ENCODE measurements around the gene OVOL3.
"Not testable (repeated sequence)": the region's sequence is repeated elsewhere in the genome, so short reads cannot be mapped to it uniquely, and the experiment has no call there.

OVOL3 gene

DNA sequence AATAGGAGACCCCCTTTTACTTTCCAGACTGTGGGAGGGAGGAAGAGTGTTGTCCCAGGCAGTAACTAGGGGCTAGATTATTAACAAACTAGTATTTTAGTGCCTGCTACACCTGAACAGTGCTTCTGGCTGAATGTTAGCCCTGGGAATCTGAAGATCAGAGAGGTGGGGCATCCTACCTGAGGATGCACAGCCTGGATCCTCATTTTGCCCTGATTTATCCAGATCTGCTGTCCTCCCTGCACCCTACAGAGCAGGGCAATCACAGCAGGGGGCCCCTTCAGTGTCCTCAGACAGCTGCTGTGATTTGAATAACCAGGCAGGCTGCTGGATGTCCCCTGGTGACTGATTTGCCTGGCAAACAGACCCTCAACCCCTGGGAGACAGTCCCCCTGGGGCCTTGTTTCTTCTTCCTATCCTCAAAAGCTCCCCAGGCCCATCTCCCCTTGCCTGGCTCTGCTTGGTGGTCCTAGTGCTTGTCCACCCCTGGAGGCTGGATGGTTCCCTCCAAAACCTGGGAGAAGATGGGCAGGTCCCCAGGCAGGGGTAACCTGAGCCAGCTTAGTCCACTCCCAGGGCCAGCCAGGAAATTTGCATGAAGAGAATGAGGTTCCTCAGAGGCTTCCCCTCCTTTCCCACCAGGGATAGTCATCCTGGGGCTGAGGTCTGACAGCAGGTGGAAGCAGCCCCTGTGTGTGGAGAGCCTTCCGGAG is at the start of gene OVOL3:
Gene OVOL3 (plus strand): TSS at position 657 of the 713 bp plus-strand sequence. CDS start 60 bp downstream, outside the sequence.
- no peak for DNase-seq

DNA sequence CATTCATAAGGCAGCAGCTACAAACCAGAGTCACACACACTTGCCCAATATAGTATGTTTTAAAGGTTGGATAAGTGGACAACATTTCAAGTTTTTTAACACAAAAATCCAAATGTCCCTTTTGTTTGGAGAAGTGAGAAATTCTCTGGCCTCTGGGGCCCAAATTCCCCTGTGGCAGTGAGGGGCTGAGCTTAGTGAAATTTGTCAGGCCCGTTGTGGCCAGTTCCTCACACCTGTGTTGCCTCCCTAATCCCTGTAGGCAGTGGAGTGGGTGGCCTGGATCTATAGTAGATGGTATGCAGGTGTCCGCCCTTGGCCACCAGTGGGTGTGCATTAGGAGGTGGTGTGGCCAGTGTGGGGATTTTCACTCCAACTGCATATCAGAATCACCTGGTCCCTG is 49.6 kb upstream of the OVOL3 start:
- DNase-seq = no peak

DNA sequence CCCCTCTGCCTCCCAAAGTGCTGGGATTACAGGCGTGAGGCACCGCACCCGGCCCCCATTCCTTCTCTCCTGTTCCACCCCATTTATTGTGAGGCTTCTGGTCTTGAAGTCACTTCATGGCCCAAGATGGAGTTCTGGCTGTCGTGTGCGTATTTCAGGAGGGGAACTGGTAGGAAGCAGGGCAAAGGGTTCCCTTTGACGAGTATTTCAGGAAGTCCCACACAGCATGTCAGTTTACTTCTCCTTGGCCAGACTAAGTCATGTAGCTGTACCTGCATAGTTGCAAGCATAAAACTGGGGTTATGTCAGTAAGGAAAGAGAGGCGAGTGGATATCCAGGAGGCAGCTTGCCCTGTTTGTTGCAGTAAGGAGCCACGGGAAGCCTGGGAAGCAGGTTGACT is 46.1 kb upstream of the OVOL3 start:
- no peak for DNase-seq

GRCh38 chr19:36067681-36068080 is 43.3 kb upstream of the OVOL3 start:
- no peak for DNase-seq

DNA sequence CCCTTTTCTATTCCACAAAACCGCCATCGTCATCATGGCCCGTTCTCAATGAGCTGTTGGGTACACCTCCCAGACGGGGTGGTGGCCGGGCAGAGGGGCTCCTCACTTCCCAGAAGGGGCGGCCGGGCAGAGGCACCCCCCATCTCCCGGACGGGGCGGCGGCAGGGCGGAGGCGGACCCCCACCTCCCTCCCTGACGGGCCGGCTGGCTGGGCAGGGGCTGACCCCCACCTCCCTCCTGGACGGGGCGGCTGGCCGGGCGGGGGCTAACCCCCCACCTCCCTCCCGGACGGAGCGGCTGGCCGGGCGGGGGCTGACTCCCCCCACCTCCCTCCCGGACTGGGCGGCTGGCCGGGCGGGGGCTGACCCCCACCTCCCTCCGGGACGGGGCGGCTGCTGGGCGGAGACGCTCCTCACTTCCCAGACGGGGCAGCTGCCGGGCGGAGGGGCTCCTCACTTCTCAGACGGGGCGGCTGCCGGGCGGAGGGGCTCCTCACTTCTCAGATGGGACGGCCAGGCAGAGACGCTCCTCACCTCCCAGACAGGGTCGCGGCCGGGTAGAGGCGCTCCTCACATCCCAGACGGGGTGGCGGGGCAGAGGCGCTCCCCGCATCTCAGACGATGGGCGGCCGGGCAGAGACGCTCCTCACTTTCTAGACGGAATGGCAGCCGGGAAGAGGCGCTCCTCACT is 42.0 kb upstream of the OVOL3 start:
- not testable (repeated sequence) for DNase-seq

- no peak for DNase-seq
These were observed 38.9 kb upstream of the OVOL3 start for GRCh38 chr19:36072081-36072480.

DNA sequence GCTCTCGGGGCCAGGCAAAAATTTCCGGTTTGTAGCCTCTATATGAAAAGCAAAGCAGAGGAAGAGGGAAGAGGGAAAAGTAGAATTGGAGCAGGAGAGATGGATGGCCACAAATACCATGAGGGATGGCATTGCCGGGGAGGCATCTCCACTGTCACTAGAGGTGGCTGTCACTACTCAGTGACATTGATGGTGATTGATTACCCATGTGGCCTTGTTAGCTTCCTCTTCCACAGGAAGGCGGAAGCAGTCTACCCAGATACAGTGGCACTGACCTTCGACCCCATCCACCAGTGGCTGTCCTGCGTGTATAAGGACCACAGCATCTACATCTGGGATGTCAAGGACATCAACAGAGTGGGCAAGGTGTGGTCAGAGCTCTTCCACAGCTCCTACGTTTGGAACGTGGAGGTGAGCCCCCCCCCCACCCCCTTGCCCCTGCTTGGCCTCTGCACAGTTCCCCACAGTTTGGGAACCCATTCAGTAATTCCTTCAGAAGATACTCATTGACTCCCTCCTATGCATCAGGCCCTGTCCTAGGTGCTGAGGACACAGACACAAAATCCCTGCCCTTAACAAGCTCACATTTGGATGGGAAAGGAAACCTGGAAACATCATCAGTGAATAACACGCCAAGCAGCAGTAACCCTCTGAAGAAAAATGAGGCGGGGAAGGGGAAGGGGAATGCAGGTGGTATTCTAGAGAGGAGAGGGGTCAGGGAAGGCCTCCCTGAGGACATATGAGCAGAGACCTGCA is 37.6 kb upstream of the OVOL3 start:
- DNase-seq = no peak

- no peak for DNase-seq
These were observed 31.5 kb upstream of the OVOL3 start for GRCh38 chr19:36079389-36079945.

- DNase-seq = no peak
These were observed 29.6 kb upstream of the OVOL3 start for GRCh38 chr19:36081385-36081784.

- no peak for DNase-seq
These were observed 29.0 kb upstream of the OVOL3 start for GRCh38 chr19:36081894-36082293.

DNA sequence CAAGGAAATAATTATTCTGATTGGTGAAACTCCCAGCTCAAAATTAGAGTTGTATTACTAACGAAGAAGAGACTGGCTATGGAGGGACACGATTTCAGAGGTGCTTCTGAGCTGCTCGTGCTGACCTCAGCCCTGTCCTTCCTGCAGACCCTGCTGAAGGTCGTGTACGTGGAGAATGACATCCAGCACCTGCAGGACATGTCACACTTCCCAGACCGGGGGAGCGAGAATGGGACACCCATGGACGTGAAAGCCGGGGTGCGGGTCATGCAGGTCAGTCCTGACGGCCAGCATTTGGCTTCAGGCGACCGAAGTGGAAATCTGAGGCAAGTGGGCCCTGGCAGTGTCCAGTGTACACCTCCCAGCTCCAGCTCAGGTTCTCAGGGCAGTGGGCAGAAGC is 28.0 kb upstream of the OVOL3 start:
- no peak for DNase-seq

GRCh38 chr19:36084231-36085009 is 26.5 kb upstream of the OVOL3 start:
- no peak for DNase-seq

GRCh38 chr19:36086326-36086725 is 24.6 kb upstream of the OVOL3 start:
- DNase-seq = no peak

- no peak for DNase-seq
These were observed 21.1 kb upstream of the OVOL3 start for GRCh38 chr19:36089847-36090246.

GRCh38 chr19:36090910-36091695 is 19.8 kb upstream of the OVOL3 start:
- DNase-seq = no peak

DNA sequence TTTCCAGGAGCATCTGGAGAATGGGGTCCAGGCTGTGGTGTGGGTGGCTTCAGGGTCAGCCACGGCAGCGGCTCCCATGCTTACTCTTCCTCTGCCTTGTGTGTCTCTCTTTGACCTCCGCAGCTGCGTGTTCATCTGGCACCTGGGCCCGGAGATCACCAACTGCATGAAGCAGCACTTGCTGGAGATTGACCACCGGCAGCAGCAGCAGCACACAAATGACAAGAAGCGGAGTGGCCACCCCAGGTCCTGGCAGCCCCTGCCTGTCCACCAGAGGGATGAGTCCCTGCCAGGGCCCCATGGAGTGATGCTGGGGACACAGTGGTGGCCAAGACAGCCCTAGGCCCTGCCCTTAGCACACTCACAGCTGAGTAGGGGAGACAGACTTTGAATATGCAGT is 18.4 kb upstream of the OVOL3 start:
- no peak for DNase-seq

- DNase-seq = no peak
These were observed 17.7 kb upstream of the OVOL3 start for GRCh38 chr19:36093146-36093662.

GRCh38 chr19:36093687-36094086 is 17.3 kb upstream of the OVOL3 start:
- no peak for DNase-seq

- DNase-seq = no peak
These were observed 13.9 kb upstream of the OVOL3 start for GRCh38 chr19:36097036-36097435.

DNA sequence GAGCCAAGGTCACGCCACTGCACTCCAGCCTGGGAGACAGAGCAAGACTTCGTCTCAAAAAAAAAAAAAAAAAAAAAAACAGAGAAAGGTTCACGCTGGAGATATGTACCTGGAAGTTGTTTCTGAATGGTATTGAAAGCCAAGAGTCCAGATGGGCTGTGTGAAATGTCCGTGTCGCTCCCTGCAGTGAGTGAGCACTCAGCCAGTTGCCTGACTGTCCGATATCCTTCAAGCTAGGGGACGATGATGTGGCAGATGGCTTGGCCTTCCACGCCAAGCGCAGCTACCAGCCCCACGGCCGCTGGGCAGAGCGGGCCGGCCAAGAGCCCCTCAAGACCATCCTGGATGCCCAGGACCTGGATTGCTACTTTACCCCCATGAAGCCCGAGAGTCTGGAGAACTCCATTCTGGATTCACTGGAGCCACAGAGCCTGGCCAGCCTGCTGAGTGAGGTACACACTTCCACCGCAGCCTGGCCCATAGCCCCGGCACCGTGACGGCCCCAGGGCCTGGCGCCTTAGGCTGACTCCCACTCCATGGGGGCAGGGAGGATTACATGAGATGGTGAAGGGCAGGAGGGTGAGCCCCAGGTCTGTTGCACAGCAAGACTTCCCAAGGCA is 11.7 kb upstream of the OVOL3 start:
- no peak for DNase-seq

DNA sequence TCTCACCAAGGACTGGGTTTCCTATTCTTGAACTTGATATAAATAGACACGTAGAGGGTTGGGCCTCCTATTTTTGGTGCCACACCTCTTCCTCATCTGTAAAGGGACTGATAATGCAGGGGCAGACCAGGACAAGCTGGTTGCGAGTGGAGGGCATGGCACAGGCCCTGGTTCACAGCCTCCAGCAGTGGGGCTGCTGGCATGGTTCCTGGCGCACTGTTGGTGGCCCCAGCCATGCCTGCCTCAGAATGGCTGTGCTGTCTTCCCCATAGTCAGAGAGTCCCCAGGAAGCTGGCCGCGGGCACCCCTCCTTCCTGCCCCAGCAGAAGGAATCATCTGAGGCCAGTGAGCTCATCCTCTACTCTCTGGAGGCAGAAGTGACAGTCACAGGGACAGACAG is 10.5 kb upstream of the OVOL3 start:
- DNase-seq = no peak
